Cerebellar cortex (tissue), 1 donor: ENCODE results near the gene APCDD1L.
"Not testable (repeated sequence)": the region's sequence is repeated elsewhere in the genome, so short reads cannot be mapped to it uniquely, and the experiment has no call there.

Experiments used
- DNase-seq: peaks from one replicate; pipeline ENCODE4 v3.0.0-alpha.2; 2015; ENCODE audit warnings: low spot score

APCDD1L gene

DNA sequence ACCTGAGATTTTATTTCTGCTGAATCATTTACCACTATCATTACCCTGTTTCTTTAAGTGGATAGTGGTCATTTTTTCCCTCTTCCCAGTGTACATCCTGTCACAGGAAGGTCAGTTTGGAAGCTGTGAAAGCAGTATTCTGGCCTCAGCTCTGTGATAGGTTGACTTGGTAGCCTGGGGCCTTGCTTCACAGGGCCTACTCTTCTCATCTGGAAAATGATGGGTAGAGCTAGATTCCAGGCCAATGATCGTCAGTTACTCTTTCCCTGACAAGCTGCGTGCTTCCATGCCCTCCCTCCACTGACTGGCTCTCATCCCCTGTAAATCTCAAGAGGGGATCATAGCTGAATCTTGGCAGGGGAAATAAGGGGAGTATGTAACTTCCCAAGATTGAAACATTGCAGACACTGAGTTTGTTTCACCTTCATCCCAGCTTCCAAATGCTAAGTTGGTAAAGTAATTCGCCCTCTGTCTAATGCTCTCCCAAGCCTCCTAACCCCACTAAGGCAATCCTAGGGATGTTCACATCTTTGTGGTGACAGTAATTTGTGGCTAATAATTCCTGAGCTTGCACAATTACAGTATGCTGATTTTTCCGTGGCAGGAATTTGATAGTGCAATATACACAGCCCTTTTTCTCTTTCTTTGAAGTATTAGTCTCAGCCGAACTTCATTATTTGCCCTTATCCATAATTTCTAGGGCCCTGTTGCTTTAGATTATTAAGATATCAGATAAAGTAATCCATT lies 75.0 kb downstream of the APCDD1L start:
- DNase-seq, result no peak

GRCh38 chr20:58438970-58439808 lies 76.0 kb downstream of the APCDD1L start:
- no peak for DNase-seq

DNA sequence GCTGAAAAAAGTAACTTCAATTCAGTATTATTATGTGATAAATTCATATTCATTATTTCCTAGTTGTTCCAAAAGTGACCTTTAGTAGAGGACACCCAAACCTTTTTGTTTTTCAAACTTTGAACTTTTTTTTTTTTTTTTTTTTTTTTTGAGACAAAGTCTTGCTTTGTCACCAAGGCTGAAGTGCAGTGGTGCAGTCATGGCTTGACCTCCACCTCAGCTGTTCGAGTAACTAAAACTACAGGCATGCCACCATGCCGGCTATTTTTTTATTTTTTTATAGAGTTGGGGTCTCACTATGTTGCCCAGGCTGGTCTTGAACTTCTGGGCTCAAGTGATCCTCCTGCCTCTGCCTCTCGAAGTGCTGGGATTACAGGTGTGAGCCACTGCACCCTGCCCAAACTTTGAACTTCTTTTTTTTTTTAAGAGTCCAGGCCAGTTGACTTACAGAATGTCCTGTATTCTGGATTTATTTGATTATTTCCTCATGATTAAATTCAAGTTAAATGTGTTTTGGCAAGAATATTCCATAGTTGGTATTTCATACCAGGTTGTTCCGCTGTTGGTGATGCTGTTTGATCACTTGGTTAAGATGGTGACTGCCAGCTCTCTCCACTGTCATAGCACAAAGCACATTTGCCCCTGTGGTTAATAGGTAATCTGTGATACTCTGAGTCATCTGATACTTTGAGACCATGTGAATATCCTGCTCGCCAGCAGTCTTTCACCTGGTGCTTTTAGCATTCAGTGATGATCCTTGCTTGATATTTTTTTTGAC lies 78.1 kb downstream of the APCDD1L start:
- DNase-seq, result no peak

- DNase-seq, result no peak
Observed at GRCh38 chr20:58435237-58435636, 80.0 kb downstream of the APCDD1L start.

DNA sequence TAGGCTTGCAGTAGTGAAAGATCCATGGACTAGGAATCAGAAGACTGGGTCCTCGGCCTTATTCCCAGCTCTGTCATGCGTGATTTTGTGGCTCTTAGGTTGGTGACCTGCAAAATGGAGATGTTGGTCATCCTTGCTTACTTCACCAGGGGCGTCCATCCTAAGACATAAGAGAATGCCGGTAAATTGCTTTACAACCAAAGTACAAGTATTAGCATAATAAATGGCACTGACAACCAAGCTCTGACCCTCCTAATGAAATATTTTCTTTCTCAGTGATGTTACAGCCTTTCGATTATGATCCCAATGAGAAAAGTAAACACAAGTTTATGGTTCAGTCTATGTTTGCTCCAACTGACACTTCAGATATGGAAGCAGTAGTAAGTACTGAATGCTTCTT lies 80.9 kb downstream of the APCDD1L start:
- DNase-seq, result no peak

DNA sequence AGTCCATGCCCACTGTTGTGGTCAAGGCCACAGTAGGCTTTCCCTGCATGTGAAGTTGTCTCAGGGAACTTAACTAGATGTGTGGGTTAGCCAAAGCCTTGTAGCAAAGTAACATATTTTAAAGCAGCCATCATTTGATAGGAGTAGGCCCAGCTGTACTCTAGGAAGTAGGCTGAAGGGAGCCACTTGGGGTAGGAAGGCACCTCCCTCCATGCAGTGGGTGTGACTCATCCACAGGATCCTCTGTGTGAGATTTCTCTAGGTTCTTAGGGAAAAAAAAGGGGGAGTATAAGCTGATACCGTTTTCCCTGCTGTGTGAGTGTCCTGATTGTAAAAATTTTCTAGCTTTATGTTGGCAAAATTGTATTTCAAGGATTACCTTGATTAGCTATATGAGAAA lies 81.4 kb downstream of the APCDD1L start:
- DNase-seq, result no peak

GRCh38 chr20:58433029-58433647 lies 82.1 kb downstream of the APCDD1L start:
- no peak for DNase-seq

DNA sequence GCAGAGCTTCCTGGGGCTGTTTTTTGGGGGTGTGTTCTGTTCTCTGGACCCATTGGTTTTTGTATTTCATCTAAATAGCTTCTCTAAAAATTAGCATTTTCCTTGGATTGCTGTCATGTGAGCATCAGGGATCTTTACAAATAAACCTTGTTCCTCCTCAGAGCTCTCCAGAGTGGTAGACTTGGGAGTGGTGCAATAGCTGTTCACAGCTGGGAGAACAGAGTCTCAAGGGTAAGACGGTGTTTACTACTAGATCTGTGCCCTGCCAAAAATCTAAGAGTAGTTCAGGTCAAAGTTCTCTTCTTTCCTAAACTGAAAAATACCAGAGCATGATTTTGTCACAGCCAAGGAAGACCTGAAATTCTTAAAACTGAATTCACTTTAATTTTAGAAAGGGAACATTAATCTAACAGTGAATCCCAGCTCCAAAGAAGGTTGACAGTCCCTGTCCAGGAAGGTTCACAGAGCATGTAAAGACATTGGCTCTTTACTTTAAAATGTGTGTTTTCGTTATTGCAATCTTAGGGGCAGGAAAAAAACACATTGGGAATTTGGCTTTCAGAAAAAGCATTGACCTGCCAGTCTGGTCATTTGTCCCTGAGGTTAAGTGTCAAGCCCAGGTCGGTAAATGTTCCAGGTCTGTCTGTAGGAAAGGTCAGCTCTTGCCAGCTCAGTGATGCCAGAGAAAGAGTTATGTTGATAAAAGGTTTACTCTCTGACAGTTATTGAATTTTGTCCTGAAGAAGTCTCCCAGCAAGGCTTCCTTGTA lies 82.8 kb downstream of the APCDD1L start:
- DNase-seq, result no peak

- no peak for DNase-seq
Observed at GRCh38 chr20:58431134-58431533, 84.1 kb downstream of the APCDD1L start.

DNA sequence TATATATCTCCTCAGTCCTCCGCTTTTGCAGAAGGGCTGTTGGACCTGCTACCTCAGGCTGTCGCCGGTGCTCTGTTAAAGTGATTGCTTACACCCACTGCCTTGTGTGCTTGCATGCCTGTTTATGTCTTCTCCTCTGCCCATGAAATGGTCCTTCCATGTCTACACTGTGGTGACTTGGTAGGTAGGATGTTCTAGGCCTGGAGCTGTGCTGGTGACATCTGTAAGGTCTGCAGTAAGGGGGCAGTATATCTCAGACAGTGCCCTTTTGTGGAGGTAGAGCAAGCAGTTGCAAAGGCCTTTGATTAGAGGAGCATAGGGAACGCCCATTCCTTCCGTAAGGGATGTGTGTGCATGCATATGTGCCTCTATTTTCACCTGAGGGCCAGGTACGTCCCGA lies 85.9 kb downstream of the APCDD1L start:
- no peak for DNase-seq

- no peak for DNase-seq
Observed at GRCh38 chr20:58428364-58428763, 86.8 kb downstream of the APCDD1L start.

- DNase-seq, result not testable (repeated sequence)
Observed at GRCh38 chr20:58427571-58427970, 87.6 kb downstream of the APCDD1L start.

- no peak for DNase-seq
Observed at GRCh38 chr20:58424218-58424969, 90.8 kb downstream of the APCDD1L start.

DNA sequence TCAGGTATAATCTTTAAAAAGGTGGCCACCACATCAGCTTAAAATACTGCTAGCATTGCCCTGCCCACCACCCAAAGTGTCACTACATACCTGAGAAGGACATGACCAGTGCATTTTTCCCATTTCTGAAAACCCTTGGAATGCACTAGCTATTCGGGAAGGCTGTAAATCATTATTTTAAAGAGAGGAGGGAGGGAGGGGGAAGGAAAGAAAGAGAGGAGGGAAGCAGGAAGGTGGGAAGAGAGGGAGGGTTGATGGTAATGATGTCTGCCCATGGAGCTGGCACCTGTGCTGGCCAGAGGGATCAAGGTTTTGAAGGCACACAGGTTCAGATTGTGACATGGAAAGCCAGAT lies 93.7 kb downstream of the APCDD1L start:
- DNase-seq, result no peak

DNA sequence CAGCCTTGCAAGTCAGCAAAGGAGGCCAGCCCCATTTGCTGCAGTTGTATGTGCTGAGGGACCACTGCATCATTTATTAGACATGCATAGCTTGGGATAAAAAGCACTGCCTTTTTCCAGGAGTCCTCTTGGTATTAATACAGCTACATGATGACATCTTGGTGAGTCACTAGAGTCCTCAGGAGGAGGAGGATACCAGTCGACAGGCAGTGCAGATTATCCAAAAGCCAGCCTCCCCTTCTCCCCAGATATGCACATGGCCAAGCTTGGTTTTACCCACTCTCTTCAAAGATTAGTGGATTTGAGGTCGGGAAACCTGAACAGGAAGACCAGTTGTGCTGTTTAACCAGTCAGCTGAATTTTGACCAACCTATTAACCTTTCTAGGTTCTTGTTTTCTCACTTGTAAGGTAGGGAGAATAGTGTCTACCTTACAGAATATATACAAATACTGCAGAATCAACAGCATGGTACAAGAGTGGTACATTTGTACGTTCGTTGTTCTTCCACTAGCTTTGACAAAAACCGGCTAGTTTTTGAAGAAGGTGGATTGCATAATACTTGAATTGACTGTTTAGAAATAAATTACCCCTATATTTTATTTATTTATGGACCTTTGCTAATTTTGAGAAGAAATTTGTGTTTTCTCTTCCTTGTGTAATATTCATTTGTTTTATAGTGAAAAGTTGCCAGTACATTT lies 94.3 kb downstream of the APCDD1L start:
- no peak for DNase-seq

DNA sequence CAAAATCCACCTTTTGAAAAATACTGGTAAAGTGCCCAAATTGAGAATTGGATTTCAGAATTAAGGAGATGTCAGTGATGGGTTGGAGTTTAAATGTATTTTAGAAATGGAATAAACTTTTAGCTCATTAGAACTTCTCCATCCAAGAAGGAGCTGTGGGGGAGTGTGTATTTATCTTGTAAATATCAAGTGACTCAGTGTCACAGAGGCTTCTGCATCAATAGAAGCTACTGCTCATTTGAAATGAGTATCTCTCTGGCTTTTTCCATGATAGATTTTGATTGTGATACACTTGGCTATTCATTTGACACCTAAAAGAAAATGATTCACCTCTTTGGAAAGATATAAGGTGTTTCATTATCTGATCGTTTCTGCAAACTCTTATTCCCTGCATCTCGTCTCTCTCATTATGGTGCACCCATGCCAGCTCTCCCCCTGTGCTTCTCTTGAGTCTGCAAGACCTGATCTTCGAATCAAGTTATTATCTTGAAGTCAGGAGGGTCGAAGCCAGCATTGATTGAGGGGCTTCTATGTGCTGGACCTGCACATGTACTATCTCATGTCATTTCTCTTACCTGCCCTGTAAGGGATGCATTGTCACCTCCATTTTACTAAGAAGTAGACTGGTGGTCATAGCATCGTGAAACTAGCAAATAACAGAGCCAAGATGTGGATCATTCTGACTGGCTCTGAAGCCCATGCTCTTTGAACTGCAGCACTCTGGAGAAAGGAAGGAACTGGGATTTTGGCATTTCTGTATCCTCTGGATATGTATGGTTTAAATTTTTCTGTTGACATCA lies 96.0 kb downstream of the APCDD1L start:
- DNase-seq, result no peak

GRCh38 chr20:58417438-58417837 lies 97.8 kb downstream of the APCDD1L start:
- DNase-seq, result no peak

GRCh38 chr20:58416835-58417234 lies 98.4 kb downstream of the APCDD1L start:
- DNase-seq, result no peak

GRCh38 chr20:58416057-58416456 lies 99.1 kb downstream of the APCDD1L start:
- DNase-seq, result no peak
